ENCODE data around the gene DNAAF8. TPM values are rescaled to one million over a fixed set of nuclear protein-coding genes. Genes with fewer than 3 reads are reported as not detected.
A peak's percentile ranks its signal among the peaks of the same experiment; 100 is the strongest.

Gene DNAAF8
- total and polyA plus RNA-seq, 2 of the 4 experiments (the other 2 are of a cell fraction), result 0.54 to 1.7 TPM

- in situ Hi-C loops (cut with MboI; ENCODE audit: low sequenced_read_pairs), result no loop called here
- no TSS peak for BruUV-seq (replicated peaks)
- H3K4me3 ChIP-seq (ENCODE audit: insufficient read depth, low read depth, low read length), result peak overlapping the region; percentile 89
- no peak overlapping the region for H2BK15ac ChIP-seq (ENCODE audit: low read depth, low read length)
- H2BK5ac ChIP-seq (ENCODE audit: low read depth, low read length, poor library complexity, severe bottlenecking), result peak overlapping the region; percentile 6
- peak overlapping the region; percentile 84 to 90 for H4K8ac ChIP-seq (ENCODE audit: low read depth in 2 of 2, low read length in 2 of 2)
- ChIA-PET POLR2A (ENCODE audit: unreplicated experiment) (no interaction called here), CTCF (no interaction called here)
- peak overlapping the region; percentile 61; the same call in 1 of the 2 replicates for H4K5ac ChIP-seq (ENCODE audit: low read depth, low read length)
- H2BK20ac ChIP-seq (ENCODE audit: low read depth, low read length), result no peak overlapping the region
- H2BK120ac ChIP-seq (ENCODE audit: low read depth, low read length), result no peak overlapping the region
- TF ChIP-seq NFE2L2 (IDR thresholded peaks at IDR 0.05; ENCODE audit: low read depth, low read length) (no peak), BHLHE40 (IDR thresholded peaks at IDR 0.05; ENCODE audit: low read depth, low read length) (no peak), ELK1 (IDR thresholded peaks at IDR 0.05; ENCODE audit: borderline replicate concordance, low read depth, low read length) (no peak), SMC3 (IDR thresholded peaks at IDR 0.05; ENCODE audit: low read depth, low read length) (no peak), MAFK (IDR thresholded peaks at IDR 0.05; ENCODE audit: low read depth, low read length) (no peak), MXI1 (IDR thresholded peaks at IDR 0.05; ENCODE audit: borderline replicate concordance, low read depth, low read length) (no peak), POLR2A (IDR thresholded peaks at IDR 0.05; ENCODE audit: low read depth, low read length) (no peak), MAZ (IDR thresholded peaks at IDR 0.05; ENCODE audit: borderline replicate concordance, low read depth, low read length) (no peak), RCOR1 (IDR thresholded peaks at IDR 0.05; ENCODE audit: insufficient replicate concordance, low read length) (no peak), RAD21 (IDR thresholded peaks at IDR 0.05; ENCODE audit: low read length) (no peak), USF2 (IDR thresholded peaks at IDR 0.05; ENCODE audit: low read depth, low read length) (no peak), CEBPB (IDR thresholded peaks at IDR 0.05; ENCODE audit: low read depth, low read length) (no peak), FOS (IDR thresholded peaks at IDR 0.05; ENCODE audit: low read depth, low read length) (no peak), CHD1 (IDR thresholded peaks at IDR 0.05; ENCODE audit: low read depth, low read length) (no peak), CTCF (conservative IDR thresholded peaks at IDR 0.05; ENCODE audit: low read depth, low read length) (no peak), RFX5 (IDR thresholded peaks at IDR 0.05; ENCODE audit: low read depth, low read length) (no peak)
- peak overlapping the region; percentile 98 for H3K4me2 ChIP-seq (ENCODE audit: low read depth, low read length)
- peaks cover 4% of the 10 kb centered on the region; the same call in 1 of the 2 replicates for H3K9me1 ChIP-seq (ENCODE audit: insufficient read depth, low read length)
- H3K79me1 ChIP-seq (ENCODE audit: low read depth in 1 of 2, low read length in 2 of 2), result peaks cover 19 to 39% of the 10 kb centered on the region in 2 experiments
- H3K4me1 ChIP-seq (ENCODE audit: control insufficient read depth, insufficient read depth, low read length), result peaks cover 4% of the 10 kb centered on the region
- dilution Hi-C loops (cut with HindIII; ENCODE audit: low sequenced_read_pairs, unreplicated experiment), result no loop called here
- H3K36me3 ChIP-seq (ENCODE audit: control insufficient read depth, insufficient read depth, low read length), result peaks cover 12% of the 10 kb centered on the region
- intact Hi-C loops (cut with micrococcal nuclease), result loop anchor here (2.0 kb wide), 2 partner anchors 33 to 223 kb away; partner anchors contain the start of gene ZNF500
- H3K56ac ChIP-seq (ENCODE audit: extremely low read depth, insufficient read depth, low read length), result peak overlapping the region; percentile 47; the same call in 1 of the 2 replicates
- H3K9ac ChIP-seq (ENCODE audit: low read depth, low read length), result peak overlapping the region; percentile 90
- H4K20me1 ChIP-seq (ENCODE audit: insufficient read depth, low read length), result peaks cover 3% of the 10 kb centered on the region; the same call in 1 of the 2 replicates
- H3K18ac ChIP-seq (ENCODE audit: low read depth, low read length), result peak overlapping the region; percentile 6; the same call in 1 of the 2 replicates
- peak overlapping the region; percentile 33; the same call in 1 of the 2 replicates for H2AK5ac ChIP-seq (ENCODE audit: low read depth, low read length)
- peak overlapping the region; percentile 32 for H2AK9ac ChIP-seq (replicated peaks; ENCODE audit: low read depth, low read length, poor library complexity)
- DNase-seq (no peak), ATAC-seq (ENCODE audit: low read depth) (peak; percentile 1)
- peak overlapping the region; percentile 42 for H3K4ac ChIP-seq (ENCODE audit: low read depth, low read length)
- peak overlapping the region; percentile 38; the same call in 1 of the 2 replicates for H4K91ac ChIP-seq (ENCODE audit: insufficient read depth, low read depth, low read length)
- H3K14ac ChIP-seq (replicated peaks; ENCODE audit: low read depth, low read length), result 0 out of 2 replicates have a peak overlapping the region, but pooled peaks have one; percentile 60
- WGBS, 2 experiments (ENCODE audit: extremely low coverage in 2 of 2, insufficient read length in 1 of 2), result 0% methylated on average over 11 of the region's 19 CpGs; no CpG with 5 or more reads in 1 of the 2 experiments
- peak overlapping the region; percentile 98 for H2AFZ ChIP-seq (replicated peaks; ENCODE audit: low read length, poor library complexity)
- peak overlapping the region; percentile 70 for H3K27ac ChIP-seq (ENCODE audit: insufficient read depth, low read length)
- H3K27me3 ChIP-seq (ENCODE audit: control insufficient read depth, insufficient read depth, low read length), result no peaks in the 10 kb centered on the region
- no peaks in the 10 kb centered on the region for H3K9me3 ChIP-seq (ENCODE audit: control insufficient read depth, insufficient read depth, low read length)
- H3K23ac ChIP-seq (ENCODE audit: low read depth, low read length), result peak overlapping the region; percentile 1; the same call in 1 of the 2 replicates
Measured at GRCh38 chr16:4733747-4734062, 632 bp upstream of the DNAAF8 start.

Measured in IMR-90 (cell line).